ENCODE data around the gene CTIF.

Gene CTIF

GRCh38 chr18:48775372-48776155 lies 236.7 kb downstream of the CTIF start:
- Histone ChIP-seq H3K9ac (no peak overlapping the region), H3K4me2 (ENCODE audit: low read length) (no peak overlapping the region), H3K79me2 (peaks cover 2% of the 10 kb centered on the region), H3K9me3 (ENCODE audit: control insufficient read depth, low read length) (no peaks in the 10 kb centered on the region), H3K4me3 (ENCODE audit: low read depth, low read length) (no peak overlapping the region), H2AFZ (no peak overlapping the region), H3K27me3 (ENCODE audit: control insufficient read depth, insufficient read depth, low read length) (no peaks in the 10 kb centered on the region), H3K36me3 (ENCODE audit: control insufficient read depth, insufficient read depth, low read length) (no peaks in the 10 kb centered on the region), H3K4me1 (peaks cover 18% of the 10 kb centered on the region), H3K27ac (no peak overlapping the region)
- TF ChIP-seq, protein P1, sequence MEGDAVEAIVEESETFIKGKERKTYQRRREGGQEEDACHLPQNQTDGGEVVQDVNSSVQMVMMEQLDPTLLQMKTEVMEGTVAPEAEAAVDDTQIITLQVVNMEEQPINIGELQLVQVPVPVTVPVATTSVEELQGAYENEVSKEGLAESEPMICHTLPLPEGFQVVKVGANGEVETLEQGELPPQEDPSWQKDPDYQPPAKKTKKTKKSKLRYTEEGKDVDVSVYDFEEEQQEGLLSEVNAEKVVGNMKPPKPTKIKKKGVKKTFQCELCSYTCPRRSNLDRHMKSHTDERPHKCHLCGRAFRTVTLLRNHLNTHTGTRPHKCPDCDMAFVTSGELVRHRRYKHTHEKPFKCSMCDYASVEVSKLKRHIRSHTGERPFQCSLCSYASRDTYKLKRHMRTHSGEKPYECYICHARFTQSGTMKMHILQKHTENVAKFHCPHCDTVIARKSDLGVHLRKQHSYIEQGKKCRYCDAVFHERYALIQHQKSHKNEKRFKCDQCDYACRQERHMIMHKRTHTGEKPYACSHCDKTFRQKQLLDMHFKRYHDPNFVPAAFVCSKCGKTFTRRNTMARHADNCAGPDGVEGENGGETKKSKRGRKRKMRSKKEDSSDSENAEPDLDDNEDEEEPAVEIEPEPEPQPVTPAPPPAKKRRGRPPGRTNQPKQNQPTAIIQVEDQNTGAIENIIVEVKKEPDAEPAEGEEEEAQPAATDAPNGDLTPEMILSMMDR (IDR thresholded peaks at IDR 0.05) = no peak

GRCh38 chr18:48776156-48776555 lies 237.3 kb downstream of the CTIF start:
- no peak overlapping the region for H3K4me2 ChIP-seq (ENCODE audit: low read length)
- H3K4me3 ChIP-seq (ENCODE audit: low read depth, low read length) = no peak overlapping the region
- H3K4me1 ChIP-seq = peaks cover 24% of the 10 kb centered on the region
- no peak overlapping the region for H3K27ac ChIP-seq
- TF ChIP-seq, protein P1 (IDR thresholded peaks at IDR 0.05) = no peak
- H2AFZ ChIP-seq = no peak overlapping the region
- H3K79me2 ChIP-seq = peaks cover 2% of the 10 kb centered on the region
- no peak overlapping the region for H3K9ac ChIP-seq
- H3K27me3 ChIP-seq (ENCODE audit: control insufficient read depth, insufficient read depth, low read length) = no peaks in the 10 kb centered on the region
- H3K9me3 ChIP-seq (ENCODE audit: control insufficient read depth, low read length) = no peaks in the 10 kb centered on the region
- H3K36me3 ChIP-seq (ENCODE audit: control insufficient read depth, insufficient read depth, low read length) = no peaks in the 10 kb centered on the region

DNA sequence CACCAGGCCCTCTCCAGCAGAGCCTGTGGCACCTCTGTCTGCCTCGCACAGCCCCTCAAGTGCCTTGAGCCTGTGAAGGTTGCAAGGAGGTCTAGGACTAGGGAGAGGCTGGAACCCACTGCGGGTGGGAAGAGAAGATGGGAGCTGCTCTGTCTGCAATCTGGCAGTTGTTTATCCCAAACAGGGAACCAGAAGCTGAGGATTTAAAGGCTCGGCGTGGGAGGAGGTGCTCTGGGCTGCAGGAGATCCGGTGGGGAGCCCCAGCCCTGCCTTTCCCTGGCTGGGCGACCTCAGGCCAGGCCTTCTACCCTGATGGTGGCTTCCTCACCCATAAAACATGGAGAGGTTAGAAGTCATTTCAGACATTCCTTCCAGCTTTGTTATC lies 237.8 kb downstream of the CTIF start:
- Histone ChIP-seq H3K9me3 (ENCODE audit: control insufficient read depth, low read length) (no peaks in the 10 kb centered on the region), H3K4me3 (ENCODE audit: low read depth, low read length) (no peak overlapping the region), H3K27ac (no peak overlapping the region), H3K36me3 (ENCODE audit: control insufficient read depth, insufficient read depth, low read length) (no peaks in the 10 kb centered on the region), H3K79me2 (peaks cover 2% of the 10 kb centered on the region), H3K4me2 (ENCODE audit: low read length) (no peak overlapping the region), H3K9ac (no peak overlapping the region), H3K27me3 (ENCODE audit: control insufficient read depth, insufficient read depth, low read length) (no peaks in the 10 kb centered on the region), H2AFZ (no peak overlapping the region), H3K4me1 (peaks cover 28% of the 10 kb centered on the region)
- TF ChIP-seq, protein P1 (IDR thresholded peaks at IDR 0.05) = no peak

DNA sequence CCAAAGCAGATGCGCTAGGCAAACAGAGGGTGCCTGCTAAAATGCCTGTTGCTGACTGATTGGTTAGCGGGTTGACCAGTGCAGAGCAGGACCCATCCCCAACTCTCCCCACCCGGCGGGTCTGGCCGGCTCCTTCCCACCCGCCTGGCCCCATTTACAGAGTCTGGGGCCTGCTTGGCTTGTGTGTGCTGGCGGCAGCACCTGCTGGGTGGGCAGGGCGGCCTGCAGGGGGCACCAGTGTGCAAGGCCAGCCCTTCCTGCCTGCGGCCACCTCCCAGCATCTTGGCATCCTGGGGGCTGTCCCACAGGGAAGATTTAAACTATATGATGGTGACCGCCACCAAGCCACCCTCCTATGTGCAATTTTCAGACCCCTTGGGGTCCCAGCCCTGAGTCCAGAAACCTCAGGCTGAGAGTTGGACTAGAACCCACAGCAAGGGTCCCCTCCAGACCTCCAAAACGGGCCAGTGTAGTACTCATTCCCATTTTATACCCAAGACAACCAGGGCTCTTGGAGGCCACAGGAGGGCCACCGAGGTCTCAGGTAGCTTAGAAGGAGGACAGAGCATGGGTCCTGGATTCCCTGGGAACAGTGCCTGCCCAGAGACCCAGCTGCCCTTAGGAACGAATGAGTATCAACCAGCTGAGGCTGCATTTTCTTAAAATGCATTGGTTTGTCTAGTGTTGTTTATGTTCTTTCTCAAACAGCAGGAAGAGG lies 238.4 kb downstream of the CTIF start:
- Histone ChIP-seq H2AFZ (no peak overlapping the region), H3K4me2 (ENCODE audit: low read length) (no peak overlapping the region), H3K9ac (no peak overlapping the region), H3K27ac (no peak overlapping the region), H3K4me1 (peaks cover 28% of the 10 kb centered on the region), H3K4me3 (ENCODE audit: low read depth, low read length) (no peak overlapping the region), H3K27me3 (ENCODE audit: control insufficient read depth, insufficient read depth, low read length) (no peaks in the 10 kb centered on the region), H3K79me2 (peaks cover 2% of the 10 kb centered on the region), H3K9me3 (ENCODE audit: control insufficient read depth, low read length) (no peaks in the 10 kb centered on the region), H3K36me3 (ENCODE audit: control insufficient read depth, insufficient read depth, low read length) (no peaks in the 10 kb centered on the region)
- TF ChIP-seq, protein P1 (IDR thresholded peaks at IDR 0.05) = peak; percentile 89
